DOHH2 (cell line): ENCODE measurements around the gene ZNF614.

Source experiments
- H3F3A ChIP-seq: fragments of 200-600 bp; sonication (generic), shearing (Covaris generic); 2 replicates; pipeline ENCODE4 v1.6.0; 2016; ENCODE audit warnings: antibody characterized with exemption, mild to moderate bottlenecking; ENCODE audit not compliant: control insufficient read depth, insufficient read depth
- H3K27ac ChIP-seq: fragments of 200-600 bp; sonication (generic); 2 replicates; pipeline ENCODE4 v1.5.1; 2014; ENCODE audit warnings: low read depth, mild to moderate bottlenecking, low read length, moderate library complexity
- H3K27me3 ChIP-seq: fragments of 200-600 bp; sonication (generic); 2 replicates; pipeline ENCODE4 v1.6.1; 2014; ENCODE audit warnings: mild to moderate bottlenecking, low read length, mixed read lengths; ENCODE audit not compliant: control insufficient read depth
- H3K36me3 ChIP-seq: fragments of 200-600 bp; sonication (generic); 2 replicates; pipeline ENCODE4 v1.6.1; 2014; ENCODE audit warnings: mild to moderate bottlenecking, low read length, moderate library complexity, mixed read lengths; ENCODE audit not compliant: control insufficient read depth
- H3K4me1 ChIP-seq: fragments of 200-600 bp; sonication (generic); 2 replicates; pipeline ENCODE4 v1.6.1; 2014; ENCODE audit warnings: mild to moderate bottlenecking, low read length, mixed read lengths; ENCODE audit not compliant: control insufficient read depth
- H3K4me2 ChIP-seq: fragments of 200-600 bp; sonication (generic); 2 replicates; pipeline ENCODE4 v1.6.0; 2014; ENCODE audit warnings: mild to moderate bottlenecking, low read length, moderate library complexity
- H3K4me3 ChIP-seq: fragments of 200-600 bp; sonication (generic); 2 replicates; pipeline ENCODE4 v1.5.1; 2014; ENCODE audit warnings: mild to moderate bottlenecking, low read length, mixed read lengths
- H3K79me2 ChIP-seq: fragments of 200-600 bp; sonication (generic); 2 replicates; pipeline ENCODE4 v1.6.1; 2014; ENCODE audit warnings: mild to moderate bottlenecking, low read length, mixed read lengths; ENCODE audit not compliant: control insufficient read depth
- H3K9me2 ChIP-seq: fragments of 200-600 bp; sonication (generic); replicated peaks from 2 replicates; pipeline ENCODE4 v1.6.1; 2014; ENCODE audit warnings: mild to moderate bottlenecking, low read length, mixed read lengths; ENCODE audit not compliant: control insufficient read depth
- H3K9me3 ChIP-seq: fragments of 200-600 bp; sonication (generic); 2 replicates; pipeline ENCODE4 v1.6.1; 2014; ENCODE audit warnings: antibody characterized with exemption, low read length, mixed read lengths; ENCODE audit not compliant: control insufficient read depth, insufficient read depth
- H4K20me1 ChIP-seq: fragments of 200-600 bp; sonication (generic); 2 replicates; pipeline ENCODE4 v1.6.0; 2014; ENCODE audit warnings: low read depth, mild to moderate bottlenecking, antibody characterized with exemption, low read length, moderate library complexity; ENCODE audit not compliant: control insufficient read depth, insufficient read depth
- CTCF ChIP-seq: fragments of 200-600 bp; sonication (generic); IDR thresholded peaks from one replicate; pipeline ENCODE4 v1.5.1; 2014; ENCODE audit warnings: antibody characterized with exemption, mild to moderate bottlenecking, low read depth, low read length; ENCODE audit not compliant: poor library complexity, severe bottlenecking
- EZH2phosphoT487 ChIP-seq: fragments of 200-600 bp; sonication (generic); IDR thresholded peaks from 2 replicates; pipeline ENCODE4 v1.6.1; 2017; ENCODE audit warnings: borderline replicate concordance, mild to moderate bottlenecking, antibody characterized with exemption, low read length, moderate library complexity, mixed read lengths

Gene ZNF614

GRCh38 chr19:52028027-52028779 lies at the start of gene ZNF614:
Gene ZNF614 (minus strand): TSS chr19:52028379. CDS start chr19:52025745, 2,634 bp downstream.
- H3F3A ChIP-seq = no peaks in the 10 kb centered on the region
- no peaks in the 10 kb centered on the region for H4K20me1 ChIP-seq
- peaks cover 53% of the 10 kb centered on the region for H3K9me3 ChIP-seq
- H3K27ac ChIP-seq = peak within 1 kb of the TSS; percentile 37
- peak within 1 kb of the TSS; percentile 80 for H3K4me2 ChIP-seq
- peak within 1 kb of the TSS; percentile 94 for H3K4me3 ChIP-seq
- H3K9me2 ChIP-seq = no peaks in the 10 kb centered on the region
- H3K36me3 ChIP-seq = peaks cover 49% of the 10 kb centered on the region
- H3K27me3 ChIP-seq = no peaks in the 10 kb centered on the region
- peaks cover 12% of the 10 kb centered on the region for H3K4me1 ChIP-seq
- no peak for TF ChIP-seq EZH2phosphoT487
- TF ChIP-seq CTCF = no peak
- peaks cover 16% of the 10 kb centered on the region for H3K79me2 ChIP-seq

- Histone ChIP-seq H3K36me3 (peaks cover 11% of the 10 kb centered on the region; the same call in 1 of the 2 replicates), H3F3A (no peaks in the 10 kb centered on the region), H3K4me2 (no peak overlapping the region), H3K9me3 (peaks cover 35% of the 10 kb centered on the region), H3K79me2 (no peaks in the 10 kb centered on the region), H3K4me3 (no peak overlapping the region), H4K20me1 (no peaks in the 10 kb centered on the region), H3K4me1 (no peaks in the 10 kb centered on the region), H3K27ac (no peak overlapping the region), H3K9me2 (no peaks in the 10 kb centered on the region), H3K27me3 (no peaks in the 10 kb centered on the region)
- TF ChIP-seq CTCF (no peak), EZH2phosphoT487 (no peak)
Measured at GRCh38 chr19:52070496-52070895, 42.3 kb upstream of the ZNF614 start.

GRCh38 chr19:52069653-52070052 lies 41.5 kb upstream of the ZNF614 start:
- Histone ChIP-seq H3K27ac (no peak overlapping the region), H3K9me2 (no peaks in the 10 kb centered on the region), H3K79me2 (no peaks in the 10 kb centered on the region), H3K4me3 (no peak overlapping the region), H3F3A (no peaks in the 10 kb centered on the region), H3K4me1 (no peaks in the 10 kb centered on the region), H3K27me3 (no peaks in the 10 kb centered on the region), H3K36me3 (peaks cover 11% of the 10 kb centered on the region; the same call in 1 of the 2 replicates), H4K20me1 (no peaks in the 10 kb centered on the region), H3K4me2 (no peak overlapping the region), H3K9me3 (peaks cover 41% of the 10 kb centered on the region)
- no peak for TF ChIP-seq EZH2phosphoT487
- TF ChIP-seq CTCF = no peak
